ENCODE results near the gene CRHBP.
"Not testable (repeated sequence)": the region's sequence is repeated elsewhere in the genome, so short reads cannot be mapped to it uniquely, and the experiment has no call there.

Gene CRHBP

DNA sequence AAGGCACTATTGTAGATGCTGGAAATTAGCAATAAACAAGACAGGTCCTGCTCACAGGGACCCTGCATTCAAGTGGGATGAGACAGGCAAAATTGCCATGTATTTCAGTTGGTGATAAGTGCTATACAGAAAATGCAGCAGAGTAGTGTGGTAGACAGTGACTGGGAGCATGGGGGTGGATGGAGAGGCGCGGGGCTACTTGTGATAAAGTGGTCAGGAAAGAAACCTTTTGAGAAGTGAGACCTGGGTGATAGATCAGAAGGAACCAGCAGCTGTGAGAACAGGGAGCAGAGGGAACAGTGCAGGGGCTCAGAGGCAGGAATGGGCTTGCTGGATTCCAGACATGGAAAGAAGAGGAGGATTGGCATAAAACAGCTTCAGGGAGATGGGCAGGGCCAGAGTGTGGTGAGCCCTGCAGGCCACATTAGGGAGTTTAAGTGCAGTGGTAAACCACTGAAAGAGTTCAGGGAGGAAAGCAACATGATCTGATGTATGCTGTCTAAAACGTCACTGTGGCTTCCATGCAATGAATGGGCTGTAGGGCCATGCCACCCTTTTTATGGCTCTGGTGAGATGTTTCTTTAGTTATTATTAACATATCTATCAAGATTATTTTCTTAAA, 7.3 kb downstream of the CRHBP start:
- DNase-seq, result no peak

DNA sequence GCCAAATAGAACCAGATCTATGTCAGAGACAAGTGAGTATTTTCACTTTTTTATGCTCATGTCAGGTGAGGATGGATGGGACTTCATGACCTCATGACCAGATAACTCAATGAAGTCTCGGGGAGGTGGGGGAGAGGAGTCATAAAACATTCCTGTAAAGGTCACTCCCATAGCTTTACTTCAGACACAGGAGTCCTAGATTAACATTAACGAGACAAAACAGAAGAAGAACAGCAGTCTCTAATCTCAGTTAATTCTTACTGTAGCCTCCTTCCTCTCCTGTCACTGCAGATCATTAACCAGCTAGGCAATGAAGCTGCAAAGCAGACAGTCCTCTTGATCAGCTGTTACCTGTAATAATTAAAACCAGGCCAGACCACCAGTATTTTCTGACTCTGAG, 11.2 kb downstream of the CRHBP start:
- no peak for DNase-seq

DNA sequence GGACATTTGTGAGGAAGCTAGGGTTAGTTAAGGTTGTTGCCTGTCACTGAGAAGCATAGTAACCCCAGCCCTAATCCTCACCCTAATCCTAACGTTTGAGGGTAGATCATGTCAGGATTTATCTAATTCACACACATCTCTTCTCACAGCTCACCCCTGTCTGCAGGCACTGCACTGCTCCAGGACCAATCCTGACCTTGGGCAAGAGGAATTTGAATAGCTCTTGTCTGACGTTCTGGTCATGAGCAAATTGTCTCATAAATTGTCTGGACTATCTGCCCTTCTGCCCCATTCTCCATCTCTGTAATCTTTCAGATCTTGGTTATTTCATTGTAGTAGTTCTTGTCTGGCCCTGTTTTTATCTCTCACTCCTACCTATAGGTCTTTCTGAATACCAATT, 18.7 kb downstream of the CRHBP start:
- DNase-seq, result no peak

DNA sequence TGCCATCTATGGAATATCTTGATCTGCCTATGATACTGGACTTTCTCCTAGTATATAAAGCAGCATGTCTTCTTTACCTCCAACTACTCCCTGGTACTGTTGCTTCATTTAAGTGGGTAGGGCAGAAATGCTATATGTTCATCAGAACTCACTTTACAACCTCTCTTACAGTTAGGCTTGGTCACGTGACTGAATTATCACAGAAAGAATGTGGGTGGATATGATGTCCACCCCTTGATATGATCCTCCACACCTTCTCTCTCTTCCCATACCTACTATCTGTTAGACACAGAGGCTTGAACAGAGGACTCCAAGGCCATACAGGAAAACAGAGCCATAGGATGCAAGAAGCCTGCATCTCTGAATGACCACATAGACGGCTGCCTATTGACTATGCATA, 19.8 kb downstream of the CRHBP start:
- DNase-seq, result no peak

DNA sequence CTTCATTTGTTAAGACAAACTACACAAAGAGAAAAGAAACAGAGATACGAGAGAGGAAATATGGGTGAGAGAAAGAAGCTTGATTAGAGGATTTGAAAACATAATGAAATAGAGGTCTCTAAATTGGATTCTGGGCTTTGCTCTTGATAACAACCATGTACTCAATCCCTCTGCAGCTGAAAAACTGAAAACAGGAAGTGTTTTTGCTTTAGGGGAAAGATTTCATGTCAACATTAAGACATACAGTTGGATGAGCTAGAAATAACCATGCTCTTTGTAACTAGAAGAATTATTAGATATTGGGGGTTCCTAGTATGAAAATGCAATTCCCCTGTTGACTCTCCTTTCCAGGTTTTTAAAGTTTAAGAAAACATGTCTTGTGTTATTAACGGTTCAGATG, 21.9 kb downstream of the CRHBP start:
- DNase-seq, result no peak

DNA sequence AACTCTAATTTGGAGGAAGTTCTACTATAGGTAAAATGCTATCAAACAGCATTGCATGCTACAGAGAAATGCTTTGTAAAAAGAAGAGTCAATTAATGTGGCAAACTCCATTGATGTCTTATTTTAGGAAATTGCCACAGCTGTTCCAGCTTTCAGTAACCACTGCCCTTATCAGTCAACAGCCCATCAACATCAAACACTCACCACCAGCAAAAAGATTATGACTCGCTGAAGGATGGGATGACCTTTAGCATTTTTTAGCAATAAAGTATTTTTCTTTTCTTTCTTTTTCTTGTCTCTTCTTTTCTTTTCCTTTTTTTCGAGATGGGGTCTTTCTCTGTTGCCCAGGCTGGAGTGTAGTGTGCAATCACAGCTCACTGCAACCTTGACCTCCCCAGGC, 26.0 kb downstream of the CRHBP start:
- no peak for DNase-seq

DNA sequence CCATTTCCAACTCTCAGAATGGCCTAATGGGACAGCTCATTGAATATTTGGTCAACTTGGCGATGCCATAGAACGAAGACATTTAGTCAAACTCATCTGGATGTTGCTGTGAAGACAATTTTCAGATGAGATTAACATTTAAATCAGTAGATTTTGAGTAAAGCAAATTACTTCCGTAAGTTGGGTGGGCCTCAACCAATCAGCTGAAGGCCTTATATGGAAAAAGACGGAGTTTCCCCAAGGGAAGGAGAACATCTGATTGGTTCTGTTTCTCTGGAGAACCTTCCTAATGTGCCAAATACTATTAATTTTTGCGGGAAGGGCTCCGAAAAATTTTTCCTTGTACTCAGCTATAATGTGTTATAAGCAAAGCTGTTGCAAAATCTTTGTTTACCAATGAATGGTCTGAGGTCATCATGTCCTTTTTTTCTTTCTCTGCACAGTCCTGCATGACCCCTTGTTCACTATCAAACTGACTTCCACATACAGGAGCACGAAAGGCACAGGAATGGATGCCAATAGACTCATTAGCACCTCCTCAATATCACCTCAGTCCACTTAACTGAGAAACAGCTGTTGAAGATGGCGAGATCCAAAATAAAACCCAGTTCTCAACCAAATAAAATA, 27.8 kb downstream of the CRHBP start:
- no peak for DNase-seq

DNA sequence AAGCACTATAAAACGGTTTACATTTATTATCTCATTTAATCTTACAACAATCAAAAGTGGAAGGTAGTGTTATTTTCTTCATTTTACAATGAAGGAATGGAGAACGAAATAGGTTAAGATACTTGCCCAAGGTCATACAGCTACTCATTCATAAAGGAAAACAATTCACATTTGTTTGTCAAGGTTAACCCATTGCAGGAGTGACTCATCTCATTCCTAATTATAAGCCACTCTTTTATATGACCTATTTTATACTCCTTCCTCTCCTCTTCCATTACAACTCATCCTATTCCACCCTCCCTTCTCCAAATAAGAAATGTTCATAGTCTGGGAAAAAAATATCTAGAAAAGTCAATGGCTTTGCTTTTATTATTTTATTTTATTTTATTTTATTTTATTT, 29.6 kb downstream of the CRHBP start:
- no peak for DNase-seq

DNA sequence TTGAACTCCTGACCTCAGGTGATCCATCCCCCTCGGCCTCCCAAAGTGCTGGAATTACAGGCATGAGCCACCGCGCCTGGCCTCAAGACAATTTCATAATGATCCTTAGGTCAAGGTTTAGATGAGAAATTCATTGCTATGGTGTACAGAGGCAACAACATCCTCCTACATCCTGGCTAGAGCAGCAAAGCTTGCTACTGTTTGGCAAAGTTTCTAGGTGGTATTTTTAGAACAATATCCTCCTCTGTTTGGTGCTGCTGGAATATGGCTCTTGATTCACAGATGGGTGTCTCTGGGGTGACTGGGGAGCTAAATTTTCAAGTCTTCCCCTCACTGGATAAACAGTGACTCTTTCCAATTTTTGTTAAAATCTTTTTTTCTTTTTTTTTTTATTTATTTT, 30.6 kb downstream of the CRHBP start:
- no peak for DNase-seq

DNA sequence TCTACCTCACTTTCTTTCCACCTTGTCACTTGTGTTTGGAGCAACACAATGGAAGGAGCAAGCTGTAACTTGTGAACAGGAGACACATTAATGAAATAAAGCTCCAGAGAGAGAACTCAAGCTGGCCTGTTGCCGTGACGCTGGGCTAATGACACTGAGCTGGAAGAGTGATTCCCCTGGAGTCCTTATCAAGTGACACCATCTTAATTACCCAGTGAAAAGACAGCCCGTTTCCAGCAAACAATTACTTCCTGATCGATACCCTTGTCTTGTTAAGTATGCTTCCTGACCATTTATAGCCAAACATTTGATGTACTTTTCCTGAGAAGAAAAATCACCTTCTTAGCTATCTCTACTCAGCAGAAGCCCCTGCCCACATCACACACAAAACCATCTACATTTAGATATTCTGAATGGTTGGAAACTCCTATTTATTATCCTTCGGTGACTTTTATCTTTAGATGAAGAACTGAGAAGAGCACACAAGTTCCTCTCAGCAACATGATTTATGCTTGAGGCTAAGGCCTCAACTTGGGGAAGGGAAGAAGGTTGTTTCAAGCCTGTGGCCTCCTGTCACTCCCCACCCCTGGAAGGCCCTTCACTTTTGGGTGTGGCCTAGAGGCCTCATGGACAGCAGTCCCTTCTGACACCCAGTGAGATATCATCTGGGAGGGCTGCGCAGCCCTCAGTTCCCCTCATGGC, 34.1 kb downstream of the CRHBP start:
- no peak for DNase-seq

DNA sequence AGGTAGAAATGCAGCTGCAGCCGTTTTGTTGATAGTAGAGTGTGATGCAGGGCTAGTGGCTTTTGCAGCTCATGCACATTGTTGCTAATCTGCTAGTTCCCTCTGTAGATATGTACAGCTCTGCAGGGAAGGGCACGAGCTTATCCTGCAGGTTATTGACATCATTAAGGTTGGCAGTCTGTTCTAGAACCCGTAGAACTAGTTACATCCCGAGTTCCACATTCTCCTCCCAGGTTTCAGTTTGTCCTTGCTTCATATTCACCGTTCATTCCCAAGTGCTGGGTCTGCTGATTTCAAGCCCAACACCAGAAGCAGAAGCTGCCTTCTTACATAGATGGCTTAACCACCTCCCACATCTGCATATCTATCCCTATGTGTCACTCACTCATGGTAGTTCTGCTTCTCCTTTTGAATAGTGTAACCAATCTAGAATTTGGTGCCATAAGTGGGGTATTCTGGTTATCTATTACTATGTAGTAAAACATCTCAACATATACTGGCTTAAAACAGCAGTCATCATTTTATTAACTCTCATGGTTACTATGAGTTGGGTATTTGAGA, 38.1 kb downstream of the CRHBP start:
- DNase-seq, result no peak

DNA sequence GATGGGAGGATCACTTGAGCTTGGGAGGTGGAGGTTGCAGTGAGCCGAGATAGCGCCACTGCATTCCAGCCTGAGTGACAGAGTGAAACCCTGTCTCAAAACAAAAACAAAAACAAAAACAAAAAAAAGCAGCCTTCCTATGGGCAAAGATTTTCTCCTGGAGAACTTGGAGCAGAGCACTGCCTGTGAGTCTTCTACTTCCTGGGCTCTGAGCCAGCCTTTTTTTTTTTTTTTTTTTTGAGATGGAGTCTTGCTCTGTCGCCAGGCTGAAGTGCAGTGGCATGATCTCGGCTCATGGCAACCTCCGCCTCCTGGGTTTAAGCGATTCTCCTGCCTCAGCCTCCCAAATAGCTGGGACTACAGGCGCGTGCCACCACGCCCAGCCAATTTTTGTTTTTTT, 40.6 kb downstream of the CRHBP start:
- not testable (repeated sequence) for DNase-seq

DNA sequence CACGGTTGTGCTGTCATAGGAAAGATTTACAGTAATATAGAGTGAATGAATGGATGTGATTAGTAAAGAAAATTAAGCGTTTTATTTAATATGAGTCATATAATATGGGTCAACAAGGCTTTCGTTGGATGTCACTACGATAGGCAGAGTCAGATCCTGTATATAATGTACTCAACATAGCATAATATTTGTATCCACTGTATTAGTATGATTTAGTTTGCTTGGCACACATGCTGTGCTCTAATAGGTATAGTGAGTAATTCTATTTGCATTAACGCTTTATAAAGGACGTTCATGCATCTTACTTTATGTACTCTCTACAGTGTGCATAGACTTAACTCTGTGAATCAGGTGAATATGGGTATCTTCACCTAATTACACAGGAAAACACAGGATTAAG, 41.5 kb downstream of the CRHBP start:
- no peak for DNase-seq

DNA sequence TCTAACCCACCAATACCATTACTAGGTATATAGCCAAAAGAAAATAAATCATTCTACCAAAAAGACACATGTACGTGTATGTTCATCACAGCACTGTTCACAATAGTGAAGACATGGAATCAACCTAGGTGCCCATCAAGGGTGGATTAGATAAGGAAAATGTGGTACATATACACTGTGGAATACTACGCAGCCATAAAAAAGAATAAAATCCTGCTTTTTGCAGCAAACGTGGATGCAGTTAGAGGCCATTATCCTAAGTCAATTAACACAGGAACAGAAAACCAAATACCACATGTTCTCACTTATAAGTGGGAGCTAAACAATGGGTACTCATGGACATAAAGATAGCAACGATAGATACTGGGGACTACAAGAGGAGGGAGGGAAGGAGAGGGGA, 45.4 kb downstream of the CRHBP start:
- DNase-seq, result not testable (repeated sequence)

DNA sequence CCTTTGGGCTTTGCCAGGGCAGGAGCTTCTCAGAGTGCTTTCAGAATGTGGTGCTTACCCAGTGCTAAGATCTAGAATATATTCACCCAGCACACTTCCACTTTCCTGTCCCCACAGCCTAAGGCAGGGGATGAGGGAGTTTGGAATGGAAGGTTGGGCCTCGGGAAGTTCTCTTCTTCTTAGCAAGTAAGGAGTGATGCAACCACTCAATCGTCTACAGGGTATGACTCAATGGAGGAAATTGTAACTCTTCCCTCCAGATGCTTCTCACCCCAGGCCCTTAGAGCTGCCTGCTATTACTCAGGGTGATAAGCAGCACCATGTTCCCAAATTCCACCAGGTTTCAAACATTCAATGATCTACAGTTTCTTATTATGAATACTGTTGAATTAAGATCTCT, 46.6 kb downstream of the CRHBP start:
- no peak for DNase-seq

DNA sequence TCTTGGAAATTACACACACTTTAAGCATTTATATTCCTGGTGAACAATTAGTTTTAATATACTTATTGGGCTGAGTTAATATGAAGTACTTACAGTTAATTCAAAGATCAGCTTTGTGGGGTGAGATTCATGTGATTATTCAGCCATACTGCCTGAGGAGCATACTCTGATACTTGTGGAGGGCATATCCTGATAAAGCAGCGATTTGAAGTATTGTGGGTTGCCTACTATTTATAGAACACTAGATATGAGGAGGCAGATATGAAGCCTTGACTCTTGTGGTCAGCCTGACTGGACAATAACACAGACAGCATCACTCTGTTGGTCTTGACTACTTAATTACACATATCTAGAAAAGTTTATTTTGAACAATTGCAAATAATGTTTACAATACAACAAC, 50.4 kb downstream of the CRHBP start:
- DNase-seq, result no peak

DNA sequence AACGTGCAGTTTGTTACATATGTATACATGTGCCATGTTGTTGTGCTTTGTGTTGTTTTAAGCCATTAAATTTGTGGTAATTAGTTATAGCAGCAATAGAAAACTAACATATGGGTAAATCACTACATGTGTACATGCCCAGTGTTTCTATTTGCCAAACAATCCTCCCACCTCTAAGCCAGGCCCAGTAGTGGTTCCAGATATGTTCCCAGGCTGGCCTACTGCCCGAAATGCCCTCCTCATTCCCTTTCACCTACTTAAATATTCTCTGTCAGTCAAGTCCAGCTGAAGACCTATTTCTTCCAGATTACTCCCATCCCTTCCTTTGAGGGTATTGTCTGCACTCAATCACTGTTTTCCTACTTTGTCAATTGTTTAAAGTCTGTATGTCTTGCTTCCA, 53.3 kb downstream of the CRHBP start:
- no peak for DNase-seq

DNA sequence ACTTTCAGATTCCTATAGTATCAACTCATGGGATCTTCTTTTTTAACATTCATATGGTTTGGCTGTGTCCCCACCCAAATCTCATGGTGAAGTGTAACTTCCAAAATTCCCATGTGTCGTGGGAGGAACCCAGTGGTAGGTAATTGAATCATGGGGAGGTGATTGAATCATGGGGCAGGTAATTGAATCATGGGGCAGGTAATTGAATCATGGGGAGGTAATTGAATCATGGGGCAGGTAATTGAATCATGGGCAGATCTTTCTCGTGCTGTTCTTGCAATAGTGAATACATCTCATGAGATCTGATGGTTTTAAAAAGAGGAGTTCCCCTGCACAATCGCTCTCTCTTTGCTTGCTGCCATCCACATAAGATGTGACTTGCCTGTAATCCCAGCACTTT, 55.6 kb downstream of the CRHBP start:
- DNase-seq, result no peak

DNA sequence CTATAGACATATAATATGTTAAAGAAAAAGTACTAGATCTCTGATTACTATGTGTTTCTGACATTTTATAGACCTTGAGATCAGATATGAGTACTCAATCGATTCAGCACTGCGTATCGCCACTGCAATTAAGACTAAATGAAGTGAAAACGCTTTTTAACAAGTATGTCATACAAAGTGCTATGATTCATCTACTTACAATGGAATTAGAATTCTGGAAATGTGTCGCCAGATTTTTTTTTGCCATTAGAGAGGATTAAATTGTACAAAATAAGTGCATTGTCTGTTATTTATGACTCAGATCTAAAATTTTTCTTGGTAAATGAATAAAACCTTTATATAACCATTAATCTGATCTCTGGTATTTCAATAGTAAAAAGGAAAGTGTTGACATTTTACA, 57.4 kb downstream of the CRHBP start:
- DNase-seq, result no peak

DNA sequence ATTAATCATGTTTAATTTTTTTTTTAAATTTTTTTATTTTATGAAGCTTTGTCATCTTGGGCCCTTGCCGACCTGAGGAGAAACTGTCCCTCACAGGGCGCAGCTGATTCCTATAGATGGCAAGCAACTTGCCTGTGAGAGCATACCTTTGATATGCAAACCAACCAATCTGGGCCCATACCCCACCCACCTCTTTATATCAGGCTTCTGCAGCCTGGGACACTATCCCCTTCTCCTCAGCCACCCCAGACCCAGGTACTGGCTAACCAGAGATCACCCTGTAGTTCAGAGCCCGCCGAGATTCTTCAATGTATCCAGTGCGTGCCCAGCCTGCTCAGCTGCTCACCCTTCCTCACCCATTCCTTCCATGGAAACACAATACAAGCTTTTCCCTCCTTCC, 58.7 kb downstream of the CRHBP start:
- no peak for DNase-seq

DNA sequence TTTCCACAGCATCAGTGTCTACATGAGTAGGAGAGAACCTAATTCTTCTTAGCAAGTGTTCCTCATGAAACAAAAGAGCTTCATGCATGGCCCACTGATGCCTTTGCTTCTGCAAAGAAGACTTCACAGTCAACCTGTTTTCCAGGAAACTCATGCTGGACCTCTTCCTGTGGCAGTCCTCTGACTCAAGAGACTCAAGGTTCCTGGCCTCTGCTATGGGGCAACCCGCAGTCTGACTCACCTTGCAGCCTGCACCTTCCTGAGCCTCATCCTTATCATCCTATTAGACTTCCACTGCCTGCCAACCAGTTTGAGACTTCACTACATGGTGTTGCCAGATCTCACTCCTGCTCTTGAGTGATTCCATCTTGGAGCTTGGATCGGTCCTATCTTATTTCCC, 59.8 kb downstream of the CRHBP start:
- no peak for DNase-seq

DNA sequence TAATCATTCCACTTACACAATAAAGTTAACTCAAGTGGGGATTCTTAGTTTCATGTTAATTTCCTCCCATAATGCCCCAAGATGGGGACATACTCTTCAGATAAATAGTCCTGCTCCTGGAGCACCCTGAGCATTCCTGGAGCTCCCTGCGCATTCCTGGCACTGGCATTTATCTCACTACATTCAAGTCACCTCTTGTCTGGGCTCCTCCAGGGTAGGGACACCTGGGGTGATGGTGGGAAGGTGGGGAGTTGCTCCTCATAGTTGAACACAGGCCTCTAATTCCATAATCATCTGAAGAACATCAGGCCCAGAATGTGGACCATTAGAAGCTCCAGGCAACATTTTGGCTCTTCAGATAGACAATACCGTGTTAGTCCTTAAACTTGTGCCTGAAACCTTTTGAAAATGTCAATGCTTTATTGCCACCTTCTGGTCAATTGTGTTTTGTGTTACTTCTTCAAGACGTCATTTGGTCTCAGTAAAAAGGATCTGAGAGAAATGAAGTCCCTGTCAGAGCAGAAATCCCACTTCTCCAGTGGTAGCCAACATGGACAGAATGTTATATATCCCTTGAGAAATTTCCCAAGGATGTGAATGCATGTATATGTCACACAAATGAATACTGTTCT, 63.2 kb downstream of the CRHBP start:
- DNase-seq, result no peak

DNA sequence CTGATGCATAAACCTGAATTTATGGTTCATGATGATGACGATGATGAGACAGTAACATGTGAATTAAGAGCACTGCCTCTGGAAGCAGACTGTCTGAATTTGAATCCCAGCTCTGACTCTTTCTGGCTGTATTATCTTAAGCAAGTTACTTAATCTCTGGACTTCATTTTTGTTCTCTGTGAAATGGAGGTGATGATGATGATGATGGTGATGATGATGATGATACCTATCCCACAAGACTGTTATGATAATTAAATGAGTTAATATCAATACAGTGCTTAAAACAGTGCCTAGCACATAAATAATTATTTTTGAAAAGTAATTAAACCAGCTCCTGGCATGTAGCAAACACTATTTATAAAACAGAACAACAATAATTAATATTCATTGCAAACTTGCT, 64.1 kb downstream of the CRHBP start:
- DNase-seq, result no peak

DNA sequence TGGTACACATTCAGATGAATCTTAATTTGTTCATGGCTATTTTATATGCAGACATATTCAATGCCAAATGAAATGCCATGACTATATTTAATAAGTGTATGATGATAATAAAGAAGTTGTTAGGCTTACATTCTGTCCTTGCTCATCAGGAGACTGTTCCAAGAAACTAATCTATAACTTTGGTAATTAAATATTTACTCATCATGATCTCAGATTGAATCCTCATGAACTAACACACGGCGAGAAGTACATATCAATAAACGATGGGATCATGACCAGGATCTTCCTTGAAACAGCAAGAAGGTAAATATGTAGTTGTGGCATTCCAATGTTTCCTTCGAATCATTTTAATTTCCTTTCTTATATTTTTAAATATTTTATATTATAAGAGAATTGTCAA, 64.8 kb downstream of the CRHBP start:
- DNase-seq, result no peak

All from activated CD4-positive, alpha-beta T cell treated with anti-CD3 and anti-CD28 coated beads for 1 hour (primary cell).